OCI-LY1 (cell line): Measurements from ENCODE around the gene ARAP1.

ENCODE experiments used
- H2AFZ ChIP-seq: fragments of 200-600 bp; sonication (generic), shearing (Covaris generic); 2 replicates; pipeline ENCODE4 v1.6.0; 2014; ENCODE audit warnings: antibody characterized with exemption, mild to moderate bottlenecking, low read length
- H3F3A ChIP-seq: fragments of 200-600 bp; sonication (generic), shearing (Covaris generic); 2 replicates; pipeline ENCODE4 v1.6.0; 2014; ENCODE audit warnings: mild to moderate bottlenecking, antibody characterized with exemption, low read length, moderate library complexity; ENCODE audit not compliant: insufficient read depth
- H3K27ac ChIP-seq: fragments of 200-600 bp; sonication (generic); 2 replicates; pipeline ENCODE4 v1.5.1; 2014; ENCODE audit warnings: low read length, mixed run types, mild to moderate bottlenecking, low read depth; ENCODE audit not compliant: poor library complexity, severe bottlenecking
- H3K27me3 ChIP-seq: fragments of 200-600 bp; sonication (generic); 2 replicates; pipeline ENCODE4 v1.6.0; 2014; ENCODE audit warnings: antibody characterized with exemption, mild to moderate bottlenecking, low read length, moderate library complexity; ENCODE audit not compliant: insufficient read depth
- H3K36me3 ChIP-seq: fragments of 200-600 bp; sonication (generic); 2 replicates; pipeline ENCODE4 v1.6.1; 2014; ENCODE audit warnings: mild to moderate bottlenecking, antibody characterized with exemption, low read length, moderate library complexity, mixed read lengths; ENCODE audit not compliant: insufficient read depth
- H3K4me1 ChIP-seq: fragments of 200-600 bp; sonication (generic); 2 replicates; pipeline ENCODE4 v1.5.1; 2014; ENCODE audit warnings: mild to moderate bottlenecking, low read length, moderate library complexity; ENCODE audit not compliant: insufficient read depth, severe bottlenecking
- H3K4me2 ChIP-seq: fragments of 200-600 bp; sonication (generic), shearing (Covaris generic); 2 replicates; pipeline ENCODE4 v1.6.1; 2014; ENCODE audit warnings: low read length
- H3K4me3 ChIP-seq: fragments of 200-600 bp; sonication (generic); 2 replicates; pipeline ENCODE4 v1.5.1; 2014; ENCODE audit warnings: low read length, low read depth, mild to moderate bottlenecking, mixed read lengths; ENCODE audit not compliant: poor library complexity, severe bottlenecking
- H3K79me2 ChIP-seq: fragments of 200-600 bp; shearing (Covaris generic); 2 replicates; pipeline ENCODE4 v1.6.1; 2016; ENCODE audit warnings: mixed run types, low read length, mixed read lengths; ENCODE audit not compliant: insufficient read depth
- H3K9ac ChIP-seq: fragments of 200-600 bp; sonication (generic), shearing (Covaris generic); 2 replicates; pipeline ENCODE4 v1.6.1; 2014; ENCODE audit warnings: mild to moderate bottlenecking, low read length, mixed read lengths
- H3K9me2 ChIP-seq: fragments of 200-600 bp; sonication (generic), shearing (Covaris generic); 2 replicates; pipeline ENCODE4 v1.6.1; 2014; ENCODE audit warnings: low read depth, mild to moderate bottlenecking, low read length, mixed read lengths
- H3K9me3 ChIP-seq: fragments of 200-600 bp; shearing (Covaris generic); 2 replicates; pipeline ENCODE4 v1.6.1; 2014; ENCODE audit warnings: low read length, mixed read lengths
- H4K20me1 ChIP-seq: fragments of 200-600 bp; sonication (generic), shearing (Covaris generic); 2 replicates; pipeline ENCODE4 v1.6.0; 2016; ENCODE audit warnings: mild to moderate bottlenecking, low read length; ENCODE audit not compliant: insufficient read depth
- EZH2 ChIP-seq: fragments of 200-600 bp; sonication (generic), shearing (Covaris generic); IDR thresholded peaks from 2 replicates; pipeline ENCODE4 v1.8.0; 2017; ENCODE audit warnings: borderline replicate concordance, mixed run types, mild to moderate bottlenecking, antibody characterized with exemption, low read length, moderate library complexity, mixed read lengths
- TF ChIP-seq, protein P1 (sequence below): fragments of 200-600 bp; sonication (generic), shearing (Covaris generic); IDR thresholded peaks from 2 replicates; pipeline ENCODE4 v1.5.1; 2017; ENCODE audit warnings: mild to moderate bottlenecking, antibody characterized with exemption, low read length, moderate library complexity, mixed read lengths

Gene ARAP1

DNA sequence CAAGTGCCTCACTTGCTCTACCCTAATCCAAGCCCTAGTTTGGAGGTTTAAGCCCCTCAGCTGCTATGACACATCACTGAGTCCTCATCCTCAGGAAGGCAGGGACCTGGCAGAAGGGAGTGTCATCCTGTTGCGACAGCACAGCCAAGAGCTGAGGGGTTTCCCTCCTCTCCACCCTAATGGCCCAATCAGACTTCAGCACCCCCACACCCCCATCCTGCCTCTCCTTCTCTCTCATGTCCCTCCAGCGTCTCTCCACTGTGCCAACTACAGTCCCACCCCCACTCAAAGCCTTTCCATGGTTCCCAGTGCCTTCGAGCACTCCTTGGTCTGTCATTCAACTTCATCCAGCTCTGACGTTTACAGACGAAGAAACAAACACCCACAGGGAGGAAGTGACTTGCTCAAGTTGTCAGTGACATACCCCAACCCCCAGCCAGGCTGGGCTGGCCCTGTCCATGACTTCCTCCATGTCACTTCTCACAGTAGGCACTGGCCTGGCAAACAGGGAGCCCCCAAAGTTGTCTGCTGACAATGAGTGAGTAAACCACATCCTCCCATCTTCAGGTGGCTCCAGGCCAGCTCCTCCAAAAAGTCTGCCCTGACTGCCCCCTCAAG is 15.6 kb downstream of the ARAP1 start:
- Histone ChIP-seq H3K9me2 (no peaks in the 10 kb centered on the region), H2AFZ (no peak overlapping the region), H3K9me3 (no peaks in the 10 kb centered on the region), H3K4me2 (peak overlapping the region; percentile 14; the same call in 1 of the 2 replicates), H3K4me3 (no peak overlapping the region), H4K20me1 (no peaks in the 10 kb centered on the region), H3K79me2 (no peaks in the 10 kb centered on the region), H3K4me1 (peaks cover 56% of the 10 kb centered on the region), H3K27me3 (no peaks in the 10 kb centered on the region), H3K9ac (peak overlapping the region; percentile 35; the same call in 1 of the 2 replicates), H3F3A (no peaks in the 10 kb centered on the region), H3K27ac (peak overlapping the region; percentile 89), H3K36me3 (peaks cover 9% of the 10 kb centered on the region)
- TF ChIP-seq, protein P1, sequence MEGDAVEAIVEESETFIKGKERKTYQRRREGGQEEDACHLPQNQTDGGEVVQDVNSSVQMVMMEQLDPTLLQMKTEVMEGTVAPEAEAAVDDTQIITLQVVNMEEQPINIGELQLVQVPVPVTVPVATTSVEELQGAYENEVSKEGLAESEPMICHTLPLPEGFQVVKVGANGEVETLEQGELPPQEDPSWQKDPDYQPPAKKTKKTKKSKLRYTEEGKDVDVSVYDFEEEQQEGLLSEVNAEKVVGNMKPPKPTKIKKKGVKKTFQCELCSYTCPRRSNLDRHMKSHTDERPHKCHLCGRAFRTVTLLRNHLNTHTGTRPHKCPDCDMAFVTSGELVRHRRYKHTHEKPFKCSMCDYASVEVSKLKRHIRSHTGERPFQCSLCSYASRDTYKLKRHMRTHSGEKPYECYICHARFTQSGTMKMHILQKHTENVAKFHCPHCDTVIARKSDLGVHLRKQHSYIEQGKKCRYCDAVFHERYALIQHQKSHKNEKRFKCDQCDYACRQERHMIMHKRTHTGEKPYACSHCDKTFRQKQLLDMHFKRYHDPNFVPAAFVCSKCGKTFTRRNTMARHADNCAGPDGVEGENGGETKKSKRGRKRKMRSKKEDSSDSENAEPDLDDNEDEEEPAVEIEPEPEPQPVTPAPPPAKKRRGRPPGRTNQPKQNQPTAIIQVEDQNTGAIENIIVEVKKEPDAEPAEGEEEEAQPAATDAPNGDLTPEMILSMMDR, result no peak
- no peak for TF ChIP-seq EZH2

DNA sequence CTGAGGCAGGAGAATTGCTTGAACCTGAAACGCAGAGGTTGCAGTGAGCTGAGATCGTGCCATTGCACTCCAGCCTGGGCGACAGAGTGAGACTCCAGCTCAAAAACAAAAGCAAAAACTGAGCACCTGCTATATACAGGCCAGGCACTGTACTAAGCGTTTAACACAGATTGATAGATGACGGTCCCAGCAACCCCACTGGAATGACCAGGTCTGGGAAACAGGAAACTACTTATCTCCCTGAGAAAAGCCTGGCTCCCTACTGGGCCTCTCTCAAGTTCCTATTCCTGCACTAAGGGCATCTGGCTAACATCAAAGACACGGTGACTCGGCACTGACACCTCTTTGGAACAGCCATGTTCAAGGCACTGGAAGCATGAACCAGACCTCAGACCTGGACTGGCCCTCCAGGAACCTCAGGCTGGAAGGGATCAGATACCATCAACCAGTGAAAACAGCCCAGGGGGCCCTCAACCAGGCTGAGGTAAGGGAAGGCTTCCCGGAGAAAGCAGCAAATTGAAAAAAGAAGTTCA is 16.6 kb downstream of the ARAP1 start:
- peaks cover 46% of the 10 kb centered on the region for H3K4me1 ChIP-seq
- H3F3A ChIP-seq, result no peaks in the 10 kb centered on the region
- no peak overlapping the region for H3K9ac ChIP-seq
- no peak overlapping the region for H2AFZ ChIP-seq
- peaks cover 19% of the 10 kb centered on the region for H3K36me3 ChIP-seq
- H3K27ac ChIP-seq, result peak overlapping the region; percentile 89
- TF ChIP-seq, protein P1, result no peak
- TF ChIP-seq EZH2, result no peak
- no peak overlapping the region for H3K4me2 ChIP-seq
- no peaks in the 10 kb centered on the region for H4K20me1 ChIP-seq
- no peaks in the 10 kb centered on the region for H3K9me3 ChIP-seq
- H3K4me3 ChIP-seq, result no peak overlapping the region
- no peaks in the 10 kb centered on the region for H3K9me2 ChIP-seq
- H3K27me3 ChIP-seq, result no peaks in the 10 kb centered on the region
- no peaks in the 10 kb centered on the region for H3K79me2 ChIP-seq

DNA sequence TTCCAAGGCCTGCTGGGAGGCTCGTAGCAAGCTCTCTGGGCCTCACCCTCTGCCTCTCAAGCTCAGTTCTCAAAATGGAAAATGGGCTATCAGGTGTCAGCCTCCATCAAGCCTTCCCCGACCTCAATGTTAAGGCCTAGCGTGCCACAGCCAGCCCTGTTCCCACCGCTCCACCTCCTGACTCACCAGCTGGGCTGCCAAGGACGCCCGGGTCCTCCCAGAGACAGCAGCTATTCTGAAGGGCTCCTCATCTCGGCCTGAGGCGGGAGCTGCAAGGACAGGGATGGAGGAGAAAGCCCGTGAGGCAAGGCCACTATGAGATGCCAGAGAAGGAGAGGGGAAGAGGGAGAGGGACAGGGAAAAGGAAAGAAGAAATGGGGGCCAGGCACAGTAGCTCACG is 19.9 kb downstream of the ARAP1 start:
- Histone ChIP-seq H3K9me3 (no peaks in the 10 kb centered on the region), H3K36me3 (peaks cover 19% of the 10 kb centered on the region), H3F3A (no peaks in the 10 kb centered on the region), H3K4me3 (no peak overlapping the region), H3K9ac (no peak overlapping the region), H2AFZ (no peak overlapping the region), H3K27me3 (no peaks in the 10 kb centered on the region), H3K9me2 (no peaks in the 10 kb centered on the region), H3K79me2 (no peaks in the 10 kb centered on the region), H4K20me1 (no peaks in the 10 kb centered on the region), H3K4me2 (no peak overlapping the region), H3K4me1 (peaks cover 13% of the 10 kb centered on the region), H3K27ac (no peak overlapping the region)
- no peak for TF ChIP-seq EZH2
- TF ChIP-seq, protein P1, result no peak
